GM12878 (cell line): ENCODE data around the gene CTNNBL1. TPM values are rescaled to one million over a fixed set of nuclear protein-coding genes. Genes with fewer than 3 reads are reported as not detected.

ENCODE experiments used
- ASH2L ChIP-seq: fragments of 300-600, 200-600 bp; sonication (generic); IDR thresholded peaks from 2 replicates; pipeline ENCODE4 v1.6.1; 2017; ENCODE audit warnings: low read depth, mild to moderate bottlenecking, borderline replicate concordance
- E2F4 ChIP-seq: IDR thresholded peaks from 2 replicates; pipeline ENCODE4 v1.6.1; 2012; ENCODE audit warnings: low read depth, low read length, improper control_type of control experiment
- EP300 ChIP-seq, 2 experiments: fragments of 150-350 bp in 1 of 2; IDR thresholded peaks; 2 replicates each; pipeline ENCODE4 v1.6.1; 2011 to 2012; ENCODE audit warnings: low read depth in 2 of 2, low read length in 2 of 2, borderline replicate concordance in 1 of 2, improper control_type of control experiment in 1 of 2, inconsistent platforms in 1 of 2; ENCODE audit not compliant: control insufficient read depth in 1 of 2
- NFYB ChIP-seq: IDR thresholded peaks from 2 replicates; pipeline ENCODE4 v1.6.1; 2011; ENCODE audit warnings: low read depth, mild to moderate bottlenecking, low read length, improper control_type of control experiment, moderate library complexity; ENCODE audit not compliant: insufficient read depth
- NR2C2 ChIP-seq: IDR thresholded peaks from 2 replicates; pipeline ENCODE4 v1.6.1; 2011; ENCODE audit warnings: borderline replicate concordance, low read depth; ENCODE audit not compliant: control insufficient read depth, insufficient read length
- PBX3 ChIP-seq: IDR thresholded peaks from 2 replicates; pipeline ENCODE4 v1.6.1; 2011; ENCODE audit warnings: mild to moderate bottlenecking, low read depth, low read length, moderate library complexity; ENCODE audit not compliant: insufficient replicate concordance
- SMARCA5 ChIP-seq: fragments of 450-650 bp; IDR thresholded peaks from 2 replicates; pipeline ENCODE4 v1.6.1; 2017; ENCODE audit warnings: mild to moderate bottlenecking
- SP1 ChIP-seq: IDR thresholded peaks from one replicate; pipeline ENCODE4 v1.6.1; 2011; ENCODE audit warnings: low read depth, low read length
- ZBTB4 ChIP-seq: fragments of 450-650 bp; formaldehyde crosslinking; IDR thresholded peaks from 2 replicates; pipeline ENCODE4 v1.4.0; 2022; ENCODE audit warnings: mild to moderate bottlenecking, moderate library complexity
- polyA plus RNA-seq, 11 experiments: library from polyadenylated mRNA; depleted of rRNA in 4 of 11; unstranded in 6 of 11; stranded (reverse) in 5 of 11; fragments of >200 nt; fragmentation: Nextera tagmentation in 4 of 11; fragmentation: Illumina TruSeq in 1 of 11; extraction: Ambion mirVana in 4 of 11; extraction: Trizol in 1 of 11; gene quantifications; 1 replicate in 1 of 11; 2 replicates in 10 of 11; pipeline versions ENCODE4 v1.2.1 to v1.2.3, GENCODE V29; 2011 to 2016; ENCODE audit warnings: inconsistent platforms in 2 of 11, missing spikeins in 2 of 11, low read depth in 1 of 11
- total RNA-seq, 4 experiments: library from RNA; depleted of rRNA in 3 of 4; stranded (reverse); fragments of >200 nt in 3 of 4; fragmentation: Illumina TruSeq in 1 of 4; extraction: Trizol in 1 of 4; gene quantifications; 2 replicates each; pipeline versions ENCODE4 v1.2.1 to v1.2.3, GENCODE V29; 2013 to 2021
- TF ChIP-seq, protein P1 (sequence below): fragments of 450-650 bp; IDR thresholded peaks from 2 replicates; pipeline ENCODE4 v1.6.1; 2017; ENCODE audit warnings: mild to moderate bottlenecking, moderate library complexity
- TF ChIP-seq, protein P2 (sequence below): fragments of 150-350 bp; IDR thresholded peaks from 2 replicates; pipeline ENCODE4 v1.6.1; 2016; ENCODE audit warnings: low read depth, low read length
- TF ChIP-seq, protein P3 (sequence below): IDR thresholded peaks from 2 replicates; pipeline ENCODE4 v1.6.1; 2012; ENCODE audit warnings: low read length, inconsistent platforms

CTNNBL1 gene
- total and polyA plus RNA-seq, 10 of the 15 experiments (the other 5 are each of a cell fraction or from before 2014, with no cell fraction given) = 43.1 to 102 (median 67.8) TPM

GRCh38 chr20:37803438-37804307, 109.8 kb downstream of the CTNNBL1 start (continued):
- no peak for TF ChIP-seq SP1
- TF ChIP-seq, protein P1, sequence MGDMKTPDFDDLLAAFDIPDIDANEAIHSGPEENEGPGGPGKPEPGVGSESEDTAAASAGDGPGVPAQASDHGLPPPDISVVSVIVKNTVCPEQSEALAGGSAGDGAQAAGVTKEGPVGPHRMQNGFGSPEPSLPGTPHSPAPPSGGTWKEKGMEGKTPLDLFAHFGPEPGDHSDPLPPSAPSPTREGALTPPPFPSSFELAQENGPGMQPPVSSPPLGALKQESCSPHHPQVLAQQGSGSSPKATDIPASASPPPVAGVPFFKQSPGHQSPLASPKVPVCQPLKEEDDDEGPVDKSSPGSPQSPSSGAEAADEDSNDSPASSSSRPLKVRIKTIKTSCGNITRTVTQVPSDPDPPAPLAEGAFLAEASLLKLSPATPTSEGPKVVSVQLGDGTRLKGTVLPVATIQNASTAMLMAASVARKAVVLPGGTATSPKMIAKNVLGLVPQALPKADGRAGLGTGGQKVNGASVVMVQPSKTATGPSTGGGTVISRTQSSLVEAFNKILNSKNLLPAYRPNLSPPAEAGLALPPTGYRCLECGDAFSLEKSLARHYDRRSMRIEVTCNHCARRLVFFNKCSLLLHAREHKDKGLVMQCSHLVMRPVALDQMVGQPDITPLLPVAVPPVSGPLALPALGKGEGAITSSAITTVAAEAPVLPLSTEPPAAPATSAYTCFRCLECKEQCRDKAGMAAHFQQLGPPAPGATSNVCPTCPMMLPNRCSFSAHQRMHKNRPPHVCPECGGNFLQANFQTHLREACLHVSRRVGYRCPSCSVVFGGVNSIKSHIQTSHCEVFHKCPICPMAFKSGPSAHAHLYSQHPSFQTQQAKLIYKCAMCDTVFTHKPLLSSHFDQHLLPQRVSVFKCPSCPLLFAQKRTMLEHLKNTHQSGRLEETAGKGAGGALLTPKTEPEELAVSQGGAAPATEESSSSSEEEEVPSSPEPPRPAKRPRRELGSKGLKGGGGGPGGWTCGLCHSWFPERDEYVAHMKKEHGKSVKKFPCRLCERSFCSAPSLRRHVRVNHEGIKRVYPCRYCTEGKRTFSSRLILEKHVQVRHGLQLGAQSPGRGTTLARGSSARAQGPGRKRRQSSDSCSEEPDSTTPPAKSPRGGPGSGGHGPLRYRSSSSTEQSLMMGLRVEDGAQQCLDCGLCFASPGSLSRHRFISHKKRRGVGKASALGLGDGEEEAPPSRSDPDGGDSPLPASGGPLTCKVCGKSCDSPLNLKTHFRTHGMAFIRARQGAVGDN = no peak
- no peak for TF ChIP-seq NR2C2
- TF ChIP-seq, protein P2, sequence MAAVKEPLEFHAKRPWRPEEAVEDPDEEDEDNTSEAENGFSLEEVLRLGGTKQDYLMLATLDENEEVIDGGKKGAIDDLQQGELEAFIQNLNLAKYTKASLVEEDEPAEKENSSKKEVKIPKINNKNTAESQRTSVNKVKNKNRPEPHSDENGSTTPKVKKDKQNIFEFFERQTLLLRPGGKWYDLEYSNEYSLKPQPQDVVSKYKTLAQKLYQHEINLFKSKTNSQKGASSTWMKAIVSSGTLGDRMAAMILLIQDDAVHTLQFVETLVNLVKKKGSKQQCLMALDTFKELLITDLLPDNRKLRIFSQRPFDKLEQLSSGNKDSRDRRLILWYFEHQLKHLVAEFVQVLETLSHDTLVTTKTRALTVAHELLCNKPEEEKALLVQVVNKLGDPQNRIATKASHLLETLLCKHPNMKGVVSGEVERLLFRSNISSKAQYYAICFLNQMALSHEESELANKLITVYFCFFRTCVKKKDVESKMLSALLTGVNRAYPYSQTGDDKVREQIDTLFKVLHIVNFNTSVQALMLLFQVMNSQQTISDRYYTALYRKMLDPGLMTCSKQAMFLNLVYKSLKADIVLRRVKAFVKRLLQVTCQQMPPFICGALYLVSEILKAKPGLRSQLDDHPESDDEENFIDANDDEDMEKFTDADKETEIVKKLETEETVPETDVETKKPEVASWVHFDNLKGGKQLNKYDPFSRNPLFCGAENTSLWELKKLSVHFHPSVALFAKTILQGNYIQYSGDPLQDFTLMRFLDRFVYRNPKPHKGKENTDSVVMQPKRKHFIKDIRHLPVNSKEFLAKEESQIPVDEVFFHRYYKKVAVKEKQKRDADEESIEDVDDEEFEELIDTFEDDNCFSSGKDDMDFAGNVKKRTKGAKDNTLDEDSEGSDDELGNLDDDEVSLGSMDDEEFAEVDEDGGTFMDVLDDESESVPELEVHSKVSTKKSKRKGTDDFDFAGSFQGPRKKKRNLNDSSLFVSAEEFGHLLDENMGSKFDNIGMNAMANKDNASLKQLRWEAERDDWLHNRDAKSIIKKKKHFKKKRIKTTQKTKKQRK = no peak
- TF ChIP-seq, protein P3, sequence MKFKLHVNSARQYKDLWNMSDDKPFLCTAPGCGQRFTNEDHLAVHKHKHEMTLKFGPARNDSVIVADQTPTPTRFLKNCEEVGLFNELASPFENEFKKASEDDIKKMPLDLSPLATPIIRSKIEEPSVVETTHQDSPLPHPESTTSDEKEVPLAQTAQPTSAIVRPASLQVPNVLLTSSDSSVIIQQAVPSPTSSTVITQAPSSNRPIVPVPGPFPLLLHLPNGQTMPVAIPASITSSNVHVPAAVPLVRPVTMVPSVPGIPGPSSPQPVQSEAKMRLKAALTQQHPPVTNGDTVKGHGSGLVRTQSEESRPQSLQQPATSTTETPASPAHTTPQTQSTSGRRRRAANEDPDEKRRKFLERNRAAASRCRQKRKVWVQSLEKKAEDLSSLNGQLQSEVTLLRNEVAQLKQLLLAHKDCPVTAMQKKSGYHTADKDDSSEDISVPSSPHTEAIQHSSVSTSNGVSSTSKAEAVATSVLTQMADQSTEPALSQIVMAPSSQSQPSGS = 0 out of 2 replicates have a peak, but pooled peaks have one; percentile 6
- TF ChIP-seq ASH2L = no peak
- no peak for TF ChIP-seq NFYB
- TF ChIP-seq SMARCA5 = no peak
- TF ChIP-seq ZBTB4 (CRISPR knock-in tag) = no peak
- no peak for TF ChIP-seq PBX3
- no peak for TF ChIP-seq E2F4
- peak; percentile 29 to 53; a peak in 2 of 4 replicates for TF ChIP-seq EP300 (IDR thresholded peaks at IDR 0.05; ENCODE audit: borderline replicate concordance in 1 of 2, control insufficient read depth in 1 of 2, low read depth in 2 of 2, low read length in 2 of 2)
